Measurements from ENCODE around the gene ATP1B1. TPM values are rescaled to one million over a fixed set of nuclear protein-coding genes. Genes with fewer than 3 reads are reported as not detected.

ATP1B1 gene
- total and polyA plus RNA-seq, 2 of the 8 experiments (the other 6 are each of a cell fraction or from before 2014, with no cell fraction given): 16.3 to 76.5 TPM

GRCh38 chr1:169143984-169144383, 37.5 kb downstream of the ATP1B1 start:
- H3K4ac ChIP-seq (replicated peaks; ENCODE audit: insufficient read length, low read depth, low read length): no peak overlapping the region
- no peak overlapping the region for H3K56ac ChIP-seq (replicated peaks; ENCODE audit: insufficient read length, low read depth, low read length)
- H3K4me3 ChIP-seq (ENCODE audit: extremely low read depth in 1 of 4, insufficient read depth in 2 of 4, low read depth in 3 of 4, low read length in 4 of 4): no peak overlapping the region
- no peak overlapping the region for H4K91ac ChIP-seq (replicated peaks; ENCODE audit: insufficient read length, low read length)
- H2BK15ac ChIP-seq (ENCODE audit: low read length): no peak overlapping the region
- H2BK120ac ChIP-seq (replicated peaks; ENCODE audit: low read depth, low read length): no peak overlapping the region
- CTCF ChIA-PET (ENCODE audit: partially characterized antibody): interaction anchor here (0.9 to 2.1 kb wide), 4 partner anchors 10 to 508 kb away, joined by 3 to 7 read pairs (median 4); no protein-coding TSS in a partner anchor
- no peak overlapping the region for H3K27ac ChIP-seq (ENCODE audit: low read depth, low read length)
- no peak overlapping the region for H2BK20ac ChIP-seq (ENCODE audit: low read length)
- no peaks in the 10 kb centered on the region for H3K9me3 ChIP-seq (ENCODE audit: insufficient read depth in 2 of 2, low read depth in 1 of 2, low read length in 1 of 2)
- H2BK5ac ChIP-seq (ENCODE audit: low read depth, low read length): no peak overlapping the region
- no peaks in the 10 kb centered on the region for H3K27me3 ChIP-seq (replicated peaks in 1 of 4; ENCODE audit: control insufficient read depth in 3 of 4, extremely low read depth in 1 of 4, insufficient read depth in 3 of 4, low read length in 3 of 4)
- no peaks in the 10 kb centered on the region for H3K36me3 ChIP-seq (ENCODE audit: control insufficient read depth in 2 of 4, insufficient read depth in 4 of 4, low read length in 3 of 4)
- DNase-seq (ENCODE audit: low read depth in 1 of 2, low spot score in 2 of 2) (no peak), FAIRE-seq (no peak)
- H3K23ac ChIP-seq (ENCODE audit: insufficient read length): no peak overlapping the region
- H2BK12ac ChIP-seq (ENCODE audit: low read depth, low read length): no peak overlapping the region
- no peak overlapping the region for H3K9ac ChIP-seq (replicated peaks in 1 of 4; ENCODE audit: extremely low read depth in 1 of 4, low read depth in 3 of 4, low read length in 3 of 4)
- no peaks in the 10 kb centered on the region for H4K20me1 ChIP-seq (replicated peaks in 1 of 2; ENCODE audit: control insufficient read depth in 1 of 2, insufficient read depth in 2 of 2, low read length in 2 of 2)
- H2AK5ac ChIP-seq (ENCODE audit: low read depth, low read length): no peak overlapping the region
- H3K4me2 ChIP-seq (ENCODE audit: insufficient read depth in 1 of 2, low read depth in 2 of 2, low read length in 2 of 2): no peak overlapping the region
- no peak overlapping the region for H2AFZ ChIP-seq (ENCODE audit: low read length)
- H3K79me2 ChIP-seq (ENCODE audit: control insufficient read depth in 1 of 2, insufficient read depth in 2 of 2, low read length in 2 of 2): no peaks in the 10 kb centered on the region
- H3K14ac ChIP-seq (ENCODE audit: insufficient read length): no peak overlapping the region
- POLR2A ChIA-PET (ENCODE audit: partially characterized antibody): no interaction called here
- H3K4me1 ChIP-seq (replicated peaks in 1 of 4; ENCODE audit: control insufficient read depth in 3 of 4, insufficient read depth in 4 of 4, low read length in 3 of 4): no peaks in the 10 kb centered on the region
- no peaks in the 10 kb centered on the region for H3K23me2 ChIP-seq (ENCODE audit: low read depth, low read length)
- no peak for TF ChIP-seq ATF3 (IDR thresholded peaks at IDR 0.05; ENCODE audit: insufficient read depth, low read depth, low read length)
- no peak for TF ChIP-seq NANOG (IDR thresholded peaks at IDR 0.05; ENCODE audit: insufficient read depth, low read depth, low read length, poor library complexity, severe bottlenecking)
- TF ChIP-seq FOSL1 (IDR thresholded peaks at IDR 0.05; ENCODE audit: insufficient read depth, low read depth, low read length): no peak
- TF ChIP-seq TCF12 (IDR thresholded peaks at IDR 0.05; ENCODE audit: low read depth, low read length): no peak
- no peak for TF ChIP-seq BCL11A (IDR thresholded peaks at IDR 0.05; ENCODE audit: low read depth in 2 of 2, low read length in 2 of 2)
- TF ChIP-seq NRF1 (IDR thresholded peaks at IDR 0.05; ENCODE audit: low read depth, low read length): no peak
- TF ChIP-seq CTBP2 (IDR thresholded peaks at IDR 0.05; ENCODE audit: borderline replicate concordance, insufficient read depth, insufficient read length, low read length): no peak
- no peak for TF ChIP-seq CBX5 (IDR thresholded peaks at IDR 0.05; ENCODE audit: low read depth, low read length)
- TF ChIP-seq KDM5A (IDR thresholded peaks at IDR 0.05; ENCODE audit: low read length): no peak
- no peak for TF ChIP-seq TAF7 (optimal IDR thresholded peaks at IDR 0.05; ENCODE audit: borderline replicate concordance, low read depth, low read length)
- no peak for TF ChIP-seq ZNF274 (IDR thresholded peaks at IDR 0.05; ENCODE audit: borderline replicate concordance, extremely low read depth, low read length)
- no peak for TF ChIP-seq TAF1 (IDR thresholded peaks at IDR 0.05; ENCODE audit: low read depth, low read length)
- no peak overlapping the region for H4K8ac ChIP-seq (ENCODE audit: extremely low read depth, insufficient read depth, low read length)
- no peak overlapping the region for H3K18ac ChIP-seq (ENCODE audit: extremely low read depth, low read length)
- no peaks in the 10 kb centered on the region for H3K79me1 ChIP-seq (ENCODE audit: low read depth, low read length)
- no peak overlapping the region for H4K5ac ChIP-seq (ENCODE audit: insufficient read length, low read depth, low read length)

All from H1 (cell line).